GM23338 (cell line): Measurements from ENCODE around the gene NYAP2.

Source experiments
- CREB1 ChIP-seq: fragments of 250-450 bp; sonication (Bioruptor Pico); IDR thresholded peaks from 2 replicates; pipeline ENCODE4 v1.5.0; 2020; ENCODE audit warnings: low read depth, mild to moderate bottlenecking, moderate library complexity
- EZH2 ChIP-seq: fragments of 200-600 bp; sonication (generic); IDR thresholded peaks from one replicate; pipeline ENCODE4 v1.8.0; 2017; ENCODE audit warnings: antibody characterized with exemption, mild to moderate bottlenecking, low read depth; ENCODE audit not compliant: unreplicated experiment
- EZH2phosphoT487 ChIP-seq: fragments of 200-600 bp; sonication (generic); IDR thresholded peaks from one replicate; pipeline ENCODE4 v1.8.1; 2018; ENCODE audit warnings: antibody characterized with exemption; ENCODE audit not compliant: unreplicated experiment
- POLR2AphosphoS5 ChIP-seq: IDR thresholded peaks from 2 replicates; pipeline ENCODE4 v1.6.1; 2016; ENCODE audit warnings: antibody characterized with exemption, low read depth
- STAT1 ChIP-seq: IDR thresholded peaks from one replicate; pipeline ENCODE4 v1.6.1; 2016; ENCODE audit warnings: antibody characterized with exemption; ENCODE audit not compliant: unreplicated experiment
- ZNF114 ChIP-seq: fragments of 250-450 bp; sonication (Bioruptor Pico); IDR thresholded peaks from 2 replicates; pipeline ENCODE4 v1.5.0; 2020; ENCODE audit warnings: mild to moderate bottlenecking, moderate library complexity
- TF ChIP-seq, protein P1 (sequence below), 2 experiments: fragments of 200-600 bp in 1 of 2; sonication (generic) in 1 of 2; conservative IDR thresholded peaks; 2 replicates each; pipeline versions ENCODE4 v1.5.1 to v1.6.1; 2016 to 2017; ENCODE audit warnings: antibody characterized with exemption in 2 of 2, low read depth in 2 of 2, mild to moderate bottlenecking in 2 of 2, moderate library complexity in 1 of 2
- TF ChIP-seq, protein P2 (sequence below): IDR thresholded peaks from one replicate; pipeline ENCODE4 v1.6.1; 2018; ENCODE audit warnings: antibody characterized with exemption; ENCODE audit not compliant: unreplicated experiment
- TF ChIP-seq, protein P3 (sequence below): IDR thresholded peaks from 2 replicates; pipeline ENCODE4 v1.6.1; 2016; ENCODE audit warnings: antibody characterized with exemption

DNA sequence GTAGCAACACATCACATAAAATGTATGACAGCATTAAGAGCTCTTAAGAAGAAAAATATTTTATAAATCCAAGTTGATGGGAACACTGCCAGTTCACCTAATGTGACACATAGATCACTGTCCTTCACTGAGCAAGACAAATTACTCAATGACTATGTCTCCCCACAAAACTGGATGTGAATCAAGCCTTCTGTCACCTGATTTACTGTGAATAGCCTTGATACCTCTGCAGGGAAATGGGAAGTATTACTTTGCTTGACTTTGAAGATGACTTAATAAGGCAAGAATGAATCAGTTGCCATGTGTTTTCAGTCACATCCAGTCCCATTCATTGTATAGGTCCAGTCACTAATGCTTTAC, 94.6 kb downstream of the NYAP2 start:
- TF ChIP-seq, protein P1, sequence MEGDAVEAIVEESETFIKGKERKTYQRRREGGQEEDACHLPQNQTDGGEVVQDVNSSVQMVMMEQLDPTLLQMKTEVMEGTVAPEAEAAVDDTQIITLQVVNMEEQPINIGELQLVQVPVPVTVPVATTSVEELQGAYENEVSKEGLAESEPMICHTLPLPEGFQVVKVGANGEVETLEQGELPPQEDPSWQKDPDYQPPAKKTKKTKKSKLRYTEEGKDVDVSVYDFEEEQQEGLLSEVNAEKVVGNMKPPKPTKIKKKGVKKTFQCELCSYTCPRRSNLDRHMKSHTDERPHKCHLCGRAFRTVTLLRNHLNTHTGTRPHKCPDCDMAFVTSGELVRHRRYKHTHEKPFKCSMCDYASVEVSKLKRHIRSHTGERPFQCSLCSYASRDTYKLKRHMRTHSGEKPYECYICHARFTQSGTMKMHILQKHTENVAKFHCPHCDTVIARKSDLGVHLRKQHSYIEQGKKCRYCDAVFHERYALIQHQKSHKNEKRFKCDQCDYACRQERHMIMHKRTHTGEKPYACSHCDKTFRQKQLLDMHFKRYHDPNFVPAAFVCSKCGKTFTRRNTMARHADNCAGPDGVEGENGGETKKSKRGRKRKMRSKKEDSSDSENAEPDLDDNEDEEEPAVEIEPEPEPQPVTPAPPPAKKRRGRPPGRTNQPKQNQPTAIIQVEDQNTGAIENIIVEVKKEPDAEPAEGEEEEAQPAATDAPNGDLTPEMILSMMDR (conservative IDR thresholded peaks at IDR 0.05; ENCODE audit: low read depth in 2 of 2) = no peak
- TF ChIP-seq EZH2phosphoT487 = no peak
- TF ChIP-seq CREB1 (CRISPR knock-in tag) = no peak
- TF ChIP-seq POLR2AphosphoS5 = no peak
- TF ChIP-seq EZH2 = no peak
- TF ChIP-seq, protein P2, sequence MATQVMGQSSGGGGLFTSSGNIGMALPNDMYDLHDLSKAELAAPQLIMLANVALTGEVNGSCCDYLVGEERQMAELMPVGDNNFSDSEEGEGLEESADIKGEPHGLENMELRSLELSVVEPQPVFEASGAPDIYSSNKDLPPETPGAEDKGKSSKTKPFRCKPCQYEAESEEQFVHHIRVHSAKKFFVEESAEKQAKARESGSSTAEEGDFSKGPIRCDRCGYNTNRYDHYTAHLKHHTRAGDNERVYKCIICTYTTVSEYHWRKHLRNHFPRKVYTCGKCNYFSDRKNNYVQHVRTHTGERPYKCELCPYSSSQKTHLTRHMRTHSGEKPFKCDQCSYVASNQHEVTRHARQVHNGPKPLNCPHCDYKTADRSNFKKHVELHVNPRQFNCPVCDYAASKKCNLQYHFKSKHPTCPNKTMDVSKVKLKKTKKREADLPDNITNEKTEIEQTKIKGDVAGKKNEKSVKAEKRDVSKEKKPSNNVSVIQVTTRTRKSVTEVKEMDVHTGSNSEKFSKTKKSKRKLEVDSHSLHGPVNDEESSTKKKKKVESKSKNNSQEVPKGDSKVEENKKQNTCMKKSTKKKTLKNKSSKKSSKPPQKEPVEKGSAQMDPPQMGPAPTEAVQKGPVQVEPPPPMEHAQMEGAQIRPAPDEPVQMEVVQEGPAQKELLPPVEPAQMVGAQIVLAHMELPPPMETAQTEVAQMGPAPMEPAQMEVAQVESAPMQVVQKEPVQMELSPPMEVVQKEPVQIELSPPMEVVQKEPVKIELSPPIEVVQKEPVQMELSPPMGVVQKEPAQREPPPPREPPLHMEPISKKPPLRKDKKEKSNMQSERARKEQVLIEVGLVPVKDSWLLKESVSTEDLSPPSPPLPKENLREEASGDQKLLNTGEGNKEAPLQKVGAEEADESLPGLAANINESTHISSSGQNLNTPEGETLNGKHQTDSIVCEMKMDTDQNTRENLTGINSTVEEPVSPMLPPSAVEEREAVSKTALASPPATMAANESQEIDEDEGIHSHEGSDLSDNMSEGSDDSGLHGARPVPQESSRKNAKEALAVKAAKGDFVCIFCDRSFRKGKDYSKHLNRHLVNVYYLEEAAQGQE = no peak
- TF ChIP-seq, protein P3, sequence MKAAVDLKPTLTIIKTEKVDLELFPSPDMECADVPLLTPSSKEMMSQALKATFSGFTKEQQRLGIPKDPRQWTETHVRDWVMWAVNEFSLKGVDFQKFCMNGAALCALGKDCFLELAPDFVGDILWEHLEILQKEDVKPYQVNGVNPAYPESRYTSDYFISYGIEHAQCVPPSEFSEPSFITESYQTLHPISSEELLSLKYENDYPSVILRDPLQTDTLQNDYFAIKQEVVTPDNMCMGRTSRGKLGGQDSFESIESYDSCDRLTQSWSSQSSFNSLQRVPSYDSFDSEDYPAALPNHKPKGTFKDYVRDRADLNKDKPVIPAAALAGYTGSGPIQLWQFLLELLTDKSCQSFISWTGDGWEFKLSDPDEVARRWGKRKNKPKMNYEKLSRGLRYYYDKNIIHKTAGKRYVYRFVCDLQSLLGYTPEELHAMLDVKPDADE = no peak
- TF ChIP-seq ZNF114 (CRISPR knock-in tag) = no peak
- no peak for TF ChIP-seq STAT1
